CD1c-positive myeloid dendritic cell (primary cell): ENCODE data around the gene HACD1.
"Not testable (repeated sequence)": the region's sequence is repeated elsewhere in the genome, so short reads cannot be mapped to it uniquely, and the experiment has no call there.

ENCODE experiments used
- DNase-seq: peaks from one replicate; pipeline ENCODE4 v3.0.0-alpha.2; 2016; ENCODE audit errors: extremely low spot score

HACD1 gene

DNA sequence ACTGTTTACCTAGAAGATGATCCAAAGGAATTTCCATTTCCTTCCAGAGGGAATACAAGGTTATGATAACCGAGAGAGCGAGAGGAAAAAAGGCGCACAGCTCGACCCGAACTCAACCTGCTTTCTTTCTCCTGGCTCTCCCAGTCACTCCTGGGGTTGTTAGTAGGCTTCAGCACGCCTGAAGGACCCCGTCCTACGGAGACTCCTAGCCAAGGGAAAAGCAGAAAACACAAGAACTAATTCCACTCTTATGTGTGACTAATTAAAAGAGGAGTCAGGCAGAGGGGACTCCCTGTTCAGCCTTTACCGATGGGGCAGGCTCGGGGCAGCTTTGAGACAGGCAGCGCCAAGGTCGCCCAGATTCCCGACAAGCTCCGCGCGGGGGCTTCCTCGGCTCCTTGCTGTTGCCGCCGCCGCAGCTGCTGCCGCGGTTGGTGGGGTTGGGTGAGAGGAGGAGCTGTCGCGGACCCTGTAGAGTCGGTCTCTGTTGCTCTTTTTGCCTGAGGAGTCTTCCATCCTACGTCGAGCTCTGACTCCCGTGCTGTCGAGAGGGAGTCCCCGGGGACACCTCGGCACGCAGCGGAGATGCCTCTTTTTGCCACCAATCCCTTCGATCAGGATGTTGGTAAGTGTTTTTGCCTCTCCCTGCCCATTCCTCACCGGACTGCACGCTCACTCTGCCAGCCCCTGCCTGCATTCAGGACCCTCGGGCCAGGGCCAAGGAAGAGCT lies 26.7 kb upstream of the HACD1 start, which contains the start of gene STAM:
Gene STAM (plus strand): TSS at position 397 of the 730 bp plus-strand sequence. CDS start 189 bp downstream, at position 586.
- peak; percentile 93 for DNase-seq

DNA sequence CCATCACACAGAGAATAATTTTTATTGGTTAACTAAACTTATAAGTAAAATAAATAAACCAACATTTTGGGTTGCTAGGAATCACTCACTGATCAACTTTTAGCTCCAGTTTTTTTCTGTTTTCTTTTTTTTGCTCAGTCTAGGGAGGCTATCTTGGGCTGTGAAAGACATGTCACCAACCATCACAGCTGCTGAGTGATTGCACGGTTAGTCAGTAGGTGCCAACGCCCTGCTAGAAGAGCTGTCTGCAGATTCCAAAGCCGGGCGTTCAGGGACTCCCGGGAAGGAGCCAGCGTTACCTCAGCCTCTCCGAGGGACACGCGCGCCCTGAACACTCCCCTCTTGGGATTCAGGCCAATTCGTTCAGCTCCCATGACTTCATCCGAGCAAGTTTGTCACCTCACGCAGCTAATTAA lies 26.2 kb upstream of the HACD1 start:
- no peak for DNase-seq

DNA sequence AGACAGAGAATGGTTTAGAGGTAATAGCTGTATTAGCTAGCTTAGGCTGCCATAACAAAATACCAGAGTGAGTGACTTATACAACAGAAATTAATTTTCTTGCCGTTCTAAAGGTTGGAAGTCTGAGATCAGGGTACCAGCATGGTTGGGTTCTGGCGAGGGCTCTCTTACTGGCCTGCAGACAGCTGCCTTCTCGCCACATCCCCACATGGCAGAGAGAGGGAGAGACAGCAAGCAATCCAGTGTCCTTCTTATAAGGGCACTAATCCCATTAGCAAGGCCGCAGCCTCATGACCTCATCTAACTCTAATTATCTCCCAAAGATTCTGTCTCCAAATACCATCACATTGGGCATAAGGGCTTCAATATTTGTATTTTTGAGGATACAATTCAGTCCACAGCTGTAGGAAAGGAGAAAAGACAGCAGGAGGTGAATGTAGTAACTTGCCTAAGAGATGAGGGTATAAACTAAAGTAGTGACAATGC lies 23.2 kb upstream of the HACD1 start:
- no peak for DNase-seq

DNA sequence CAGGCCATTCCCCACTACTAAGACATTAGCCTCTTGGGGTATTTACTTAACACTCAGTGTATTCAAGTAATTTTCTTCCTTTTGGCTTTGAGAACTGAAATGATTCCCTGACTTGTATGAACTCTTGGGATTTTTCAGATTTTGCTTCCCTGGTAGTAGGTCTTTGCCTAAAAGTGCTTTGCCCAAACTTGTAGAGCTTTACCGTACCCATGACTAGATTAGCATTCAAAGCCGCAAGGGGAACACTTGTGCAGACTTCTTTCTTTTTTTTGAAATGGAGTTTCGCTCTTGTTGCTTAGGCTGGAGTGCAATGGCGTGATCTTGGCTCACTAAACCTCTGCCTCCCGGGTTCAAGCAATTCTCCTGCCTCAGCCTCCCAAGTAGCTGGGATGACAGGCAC lies 20.7 kb upstream of the HACD1 start:
- no peak for DNase-seq

DNA sequence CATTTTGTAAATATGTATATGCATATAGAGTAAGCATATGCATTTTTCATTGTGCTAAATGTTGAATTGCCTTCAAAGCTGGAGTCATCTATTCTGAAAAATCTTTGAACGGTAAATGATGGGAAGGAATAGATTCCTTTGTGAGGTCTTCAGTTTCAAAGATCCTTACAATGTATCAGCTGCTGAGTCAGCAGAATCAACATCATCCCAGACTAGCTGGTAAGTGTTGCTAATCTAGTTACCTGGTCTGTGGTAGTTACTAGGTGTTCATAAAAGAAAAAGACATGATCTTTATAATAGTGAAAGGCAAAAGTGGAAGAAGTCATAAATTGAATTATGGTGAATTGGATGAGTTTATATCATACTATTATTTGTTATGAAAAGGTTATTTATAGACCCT lies 16.2 kb upstream of the HACD1 start:
- no peak for DNase-seq

DNA sequence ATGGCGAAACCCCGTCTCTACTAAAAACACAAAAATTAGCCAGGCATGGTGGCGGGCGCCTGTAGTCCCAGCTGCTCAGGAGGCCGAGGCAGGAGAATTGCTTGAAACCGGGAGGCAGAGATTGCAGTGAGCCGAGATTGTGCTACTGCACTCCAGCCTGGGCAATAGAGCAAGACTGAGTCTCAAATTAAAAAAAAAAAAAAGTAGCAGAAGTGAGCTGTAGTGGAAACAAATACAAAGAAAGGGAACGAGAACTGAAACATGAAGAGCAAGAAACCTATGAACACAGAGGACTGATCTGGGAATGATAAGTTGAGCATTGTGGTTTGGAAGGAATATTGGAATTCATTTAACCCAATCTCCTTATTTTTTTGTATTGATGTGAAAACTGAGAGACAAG lies 15.4 kb upstream of the HACD1 start:
- DNase-seq = not testable (repeated sequence)

DNA sequence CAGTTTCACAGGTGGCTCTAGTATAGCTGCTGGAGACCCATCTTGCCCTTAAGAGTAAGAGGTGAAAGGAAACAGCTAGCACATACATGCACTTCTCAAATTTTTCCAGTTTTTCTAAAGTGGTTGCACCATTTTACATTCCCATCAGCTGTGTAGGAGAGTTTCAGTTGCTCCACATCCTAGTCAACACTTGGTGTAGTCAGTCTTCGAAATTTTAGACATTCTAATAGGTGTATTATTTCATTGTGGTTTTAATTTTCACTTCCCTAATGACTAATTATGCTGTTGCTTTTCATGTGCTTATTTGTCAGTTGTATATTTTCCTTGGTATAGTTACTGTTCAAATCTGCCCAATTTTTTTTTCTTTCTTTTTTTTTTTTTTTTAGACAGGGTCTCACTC lies 9.5 kb upstream of the HACD1 start:
- peak; percentile 41 for DNase-seq

DNA sequence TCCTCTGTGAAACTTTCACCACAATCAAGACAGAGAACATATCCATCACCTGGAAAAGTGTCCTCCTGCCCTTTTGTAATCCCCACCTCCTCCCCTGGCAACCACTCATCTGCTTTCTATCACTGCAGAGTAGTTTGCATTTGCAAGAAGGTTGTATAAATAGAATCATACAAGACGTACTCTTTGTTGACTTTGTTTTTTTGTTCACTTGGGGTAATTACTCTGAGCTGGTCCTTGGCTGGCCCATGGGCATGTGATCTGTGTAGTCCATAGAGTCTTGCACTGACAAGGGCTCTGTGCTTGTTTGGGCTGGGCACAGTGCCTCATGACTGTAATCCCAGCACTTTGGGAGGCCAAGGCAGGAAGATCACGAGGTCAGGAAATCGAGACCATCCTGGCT lies 7.8 kb upstream of the HACD1 start:
- DNase-seq = no peak

DNA sequence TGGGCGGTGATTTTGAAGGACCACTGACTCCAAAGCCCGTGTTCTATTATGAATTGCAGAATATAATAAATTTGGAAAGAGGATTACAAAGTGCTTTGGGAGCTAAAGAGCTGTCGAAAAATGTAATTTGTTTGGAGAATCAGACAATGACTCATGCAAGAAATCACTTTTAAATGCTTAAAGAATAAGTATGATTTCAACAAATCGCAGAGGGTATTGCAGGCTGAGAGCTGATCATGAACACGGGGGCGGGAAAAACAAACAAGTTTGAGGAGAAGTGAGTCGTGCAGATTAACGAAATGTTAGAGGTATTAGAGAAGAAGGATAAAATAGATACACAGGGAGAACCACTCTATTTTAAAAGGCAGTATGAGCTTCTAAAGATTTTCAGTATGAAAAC lies 4.9 kb upstream of the HACD1 start:
- no peak for DNase-seq

DNA sequence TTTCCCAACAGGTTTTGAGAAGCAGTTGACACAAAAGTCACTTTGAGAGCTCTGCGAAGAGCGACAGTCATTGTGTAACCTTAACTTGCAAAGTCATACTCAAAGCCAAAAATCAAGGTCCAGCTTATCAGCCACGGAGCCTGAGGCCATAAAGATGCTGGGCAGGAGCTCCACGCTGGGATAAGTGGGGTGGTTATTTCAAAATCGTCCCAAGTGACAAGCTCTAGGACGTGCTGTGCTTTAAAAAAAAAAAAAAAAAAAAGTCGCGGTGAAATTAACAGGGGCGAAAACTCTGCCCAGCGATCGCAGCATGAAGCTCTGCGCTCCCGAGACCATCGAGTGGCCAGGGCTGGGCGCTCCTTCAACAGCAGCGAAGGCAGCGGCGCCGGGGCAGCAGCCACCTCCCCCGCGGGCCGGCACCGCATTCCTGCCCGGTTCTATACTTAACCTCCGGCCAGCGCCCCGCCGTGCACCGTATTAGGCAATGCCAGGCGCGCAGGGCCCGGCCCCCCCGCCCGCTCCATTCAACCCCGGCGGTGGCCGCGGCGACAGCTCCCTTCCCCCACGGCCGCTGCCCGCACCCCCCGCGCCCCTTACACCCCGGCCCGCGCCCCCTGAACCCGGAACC lies 657 bp downstream of the HACD1 start:
- DNase-seq = peak; percentile 45

DNA sequence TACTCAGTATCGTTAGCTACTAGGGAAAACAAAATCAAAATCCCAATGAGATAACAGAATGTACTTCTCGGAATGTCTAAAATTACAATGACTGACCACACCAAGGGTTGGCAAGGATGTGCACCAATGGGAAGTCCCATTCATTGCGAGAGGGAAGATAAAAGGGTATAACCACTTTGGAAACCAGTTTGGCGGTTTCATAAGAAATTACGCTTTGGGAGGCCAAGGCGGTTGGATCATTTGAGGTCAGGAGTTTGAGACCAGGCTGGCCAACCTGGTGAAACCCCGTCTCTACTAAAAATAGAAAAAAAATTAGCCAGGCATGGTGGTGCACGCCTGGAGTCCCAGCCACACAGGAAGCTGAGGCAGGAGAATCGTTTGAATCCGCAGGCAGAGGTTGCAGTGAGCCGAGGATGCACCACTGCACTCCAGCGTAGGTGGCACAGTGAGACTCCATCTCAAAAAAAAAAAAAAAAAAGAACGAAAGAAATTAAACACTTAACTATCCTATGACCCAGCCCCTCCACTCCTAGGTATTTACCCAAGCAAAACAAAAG lies 7.6 kb downstream of the HACD1 start:
- no peak for DNase-seq

DNA sequence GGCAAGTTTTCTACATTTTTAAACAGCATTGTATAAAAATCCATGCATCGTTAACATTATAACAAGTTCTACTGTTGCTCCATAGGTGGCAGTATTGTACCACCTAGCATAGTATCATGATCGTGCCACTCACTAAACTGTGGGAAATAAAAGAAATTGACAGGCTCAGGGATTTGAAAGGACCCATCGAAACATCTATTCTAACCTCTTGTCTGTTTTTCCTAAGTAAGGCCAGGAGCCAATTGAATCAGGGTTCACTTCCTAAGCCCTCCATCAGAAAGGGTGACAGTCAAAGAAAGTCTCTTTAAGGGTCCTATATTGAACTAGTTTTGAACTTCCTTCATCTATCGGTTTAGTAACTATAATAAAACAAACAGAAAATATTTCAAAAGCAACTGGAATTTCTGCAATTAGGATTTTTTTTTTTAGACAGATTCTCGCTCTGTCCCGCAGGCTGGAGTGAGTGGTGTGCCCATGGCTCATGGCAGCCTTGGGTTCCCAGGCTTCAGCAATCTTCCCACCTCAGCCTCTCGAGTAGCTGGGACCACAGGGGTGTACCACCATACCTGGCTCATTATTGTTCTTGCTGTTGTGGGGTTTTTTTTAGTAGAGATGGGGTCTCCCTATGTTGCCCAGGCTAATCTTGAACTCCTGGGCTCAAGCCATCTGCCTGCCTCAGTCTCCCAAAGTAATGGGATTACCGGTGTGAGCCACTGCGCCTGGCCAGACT lies 9.4 kb downstream of the HACD1 start:
- peak; percentile 76 for DNase-seq

DNA sequence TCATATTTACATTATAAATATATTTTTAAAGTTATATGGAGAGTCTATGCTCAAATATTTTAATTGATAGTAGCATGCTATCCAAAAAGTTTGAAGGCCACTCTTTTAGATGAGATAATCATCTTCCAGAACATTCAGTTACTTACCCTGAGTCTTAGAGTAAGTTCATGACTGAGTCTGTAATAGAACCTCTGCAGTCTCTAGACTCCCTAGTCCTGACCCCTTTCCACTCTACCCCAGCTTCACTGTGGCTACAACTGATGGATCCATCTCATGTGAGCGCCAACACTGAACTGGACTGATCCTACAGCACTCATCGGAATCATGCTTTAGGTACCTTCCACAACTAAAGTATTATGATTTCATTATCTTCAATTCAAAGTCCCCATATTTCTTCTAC lies 10.1 kb downstream of the HACD1 start:
- DNase-seq = no peak

DNA sequence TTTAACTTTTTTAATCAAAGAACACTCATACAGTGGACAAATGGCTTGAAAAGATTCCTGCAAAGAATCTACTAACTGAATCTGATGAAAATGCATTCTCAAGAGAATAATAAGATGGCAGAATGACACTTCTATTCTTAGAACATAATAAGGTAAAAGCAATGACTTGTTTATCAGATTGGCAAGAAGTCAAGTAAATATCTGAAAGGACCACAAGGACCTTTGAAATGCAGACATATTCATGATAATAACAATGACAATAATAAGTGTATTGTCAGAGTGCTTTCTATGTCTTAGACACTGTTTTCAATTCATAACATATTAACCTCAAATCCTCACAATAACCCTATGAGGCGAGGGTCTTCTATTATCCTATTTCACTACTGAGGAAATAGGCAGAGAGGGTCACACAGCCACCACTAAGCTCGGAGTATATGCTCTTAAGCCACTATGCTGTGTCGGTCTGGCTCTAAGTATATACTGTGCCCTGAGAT lies 10.6 kb downstream of the HACD1 start:
- DNase-seq = no peak

DNA sequence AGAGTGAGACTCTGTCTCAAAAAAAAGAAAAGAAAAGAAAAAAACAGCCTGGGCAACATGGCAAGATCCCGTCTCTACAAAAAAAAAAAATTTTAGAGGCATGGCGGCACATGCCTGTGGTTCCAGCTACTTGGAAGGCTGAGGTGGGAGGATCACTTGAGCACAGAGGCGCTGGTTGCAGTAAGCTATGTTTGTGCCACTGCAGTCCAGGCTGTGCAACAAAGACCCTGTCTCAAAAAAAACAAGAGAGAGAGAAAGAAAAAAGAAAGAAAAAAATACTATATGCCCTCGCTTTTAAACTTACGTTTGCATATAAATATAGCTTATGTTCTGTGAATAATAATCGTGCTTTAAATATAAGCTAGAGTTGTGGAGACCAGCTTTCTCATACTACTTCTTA lies 11.2 kb downstream of the HACD1 start:
- no peak for DNase-seq

DNA sequence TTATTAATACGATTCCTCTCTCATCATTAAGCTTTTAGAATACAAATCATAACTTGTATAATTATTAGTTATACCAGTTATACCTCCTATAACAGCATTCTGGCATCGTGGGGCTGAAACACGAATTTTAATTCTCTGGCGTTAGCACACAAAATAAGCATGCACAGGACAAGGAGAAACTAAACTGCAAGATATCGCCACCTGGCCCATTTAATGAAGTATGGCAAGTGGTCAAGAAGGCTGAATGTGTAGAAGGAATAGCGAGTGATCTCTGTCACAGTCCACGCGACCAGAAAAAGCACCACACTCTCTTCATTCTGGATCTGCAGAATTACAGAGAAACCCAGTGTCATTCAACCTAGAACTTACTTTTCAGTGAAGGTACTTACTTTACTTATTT lies 18.1 kb downstream of the HACD1 start:
- DNase-seq = peak; percentile 42

DNA sequence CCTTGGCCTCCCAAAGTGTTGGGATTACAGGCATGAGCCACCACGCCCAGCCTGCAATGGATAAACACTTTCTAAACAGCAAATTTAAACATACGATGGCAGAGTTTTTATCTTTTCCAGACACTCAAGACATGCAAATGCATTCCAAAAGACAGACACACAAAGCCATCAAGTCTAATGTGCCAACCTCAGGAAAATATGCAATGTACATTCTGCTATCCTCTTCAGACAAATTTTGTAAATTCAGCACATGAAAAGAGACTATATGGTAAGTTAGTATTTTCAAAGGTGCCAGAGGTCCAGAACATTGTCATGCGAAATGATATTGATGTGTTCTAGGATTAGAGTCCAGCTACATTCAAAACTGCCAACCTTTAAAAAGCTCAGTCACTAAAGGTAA lies 19.8 kb downstream of the HACD1 start:
- no peak for DNase-seq

DNA sequence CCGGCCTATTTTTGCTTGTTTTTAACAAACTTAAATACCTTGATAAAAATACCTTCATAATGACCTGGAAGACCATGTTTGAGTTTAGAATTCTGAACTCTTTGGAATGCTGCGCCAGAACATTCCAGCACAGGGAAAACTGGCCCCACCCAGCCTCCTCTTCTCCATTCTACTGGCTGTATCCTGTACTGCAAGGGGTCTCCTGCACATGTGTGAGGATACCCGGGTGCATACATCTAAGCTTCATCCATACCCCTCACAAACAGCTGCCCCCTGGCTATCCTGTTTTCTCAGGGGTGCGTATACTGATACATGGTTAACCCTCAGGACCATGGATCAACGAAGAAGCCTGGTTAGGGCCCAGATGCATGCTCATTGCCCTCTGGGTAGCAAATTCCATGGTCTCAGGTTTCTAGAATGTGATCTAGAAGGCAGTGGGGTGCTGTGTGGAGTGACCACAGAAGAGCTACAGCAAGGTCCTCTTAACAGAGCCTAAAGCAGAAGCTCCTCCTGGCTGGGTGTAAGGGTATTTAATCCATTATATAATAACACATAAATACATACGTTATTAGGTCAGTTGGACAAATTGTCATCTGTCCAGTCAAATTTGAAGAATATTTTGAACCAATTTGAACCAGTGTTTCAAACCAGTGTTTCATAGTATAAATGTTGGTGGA lies 26.1 kb downstream of the HACD1 start:
- no peak for DNase-seq

DNA sequence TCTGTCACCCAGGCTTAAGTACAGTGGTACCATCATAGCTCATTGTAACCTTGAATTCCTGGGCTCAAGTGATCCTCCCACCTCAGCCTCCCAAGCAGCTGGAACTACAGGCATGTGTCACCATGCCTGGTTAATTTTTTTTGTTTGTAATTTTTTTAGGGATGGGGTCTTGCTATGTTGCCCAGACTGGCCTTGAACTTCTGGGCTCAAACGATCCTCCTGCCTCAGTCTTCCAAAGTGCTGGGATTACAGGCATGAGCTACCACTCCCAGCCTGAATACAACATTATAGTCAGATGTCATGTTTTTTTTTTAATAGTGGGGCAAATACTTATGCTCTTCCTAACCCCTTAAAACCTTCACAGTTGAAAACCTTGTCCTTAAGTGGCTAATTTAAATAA lies 27.9 kb downstream of the HACD1 start:
- not testable (repeated sequence) for DNase-seq

DNA sequence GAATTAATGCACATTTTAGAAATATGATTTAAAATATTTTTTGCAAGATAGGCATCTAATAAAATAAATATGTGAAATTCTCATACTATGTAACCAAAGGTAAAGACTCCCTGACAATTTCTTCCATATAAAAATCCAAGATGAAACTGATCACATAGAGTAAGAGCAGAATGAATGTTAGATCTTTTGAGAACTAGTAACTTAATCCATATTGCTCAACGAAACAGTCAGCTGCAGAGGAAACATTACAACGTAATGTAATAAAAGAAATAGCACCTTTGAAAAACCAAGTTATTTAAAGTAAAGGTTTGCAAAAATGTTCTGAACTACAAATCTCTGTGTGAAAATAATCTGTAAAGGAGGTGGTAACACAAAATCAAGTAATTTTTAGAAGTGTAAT lies 28.8 kb downstream of the HACD1 start:
- DNase-seq = no peak

DNA sequence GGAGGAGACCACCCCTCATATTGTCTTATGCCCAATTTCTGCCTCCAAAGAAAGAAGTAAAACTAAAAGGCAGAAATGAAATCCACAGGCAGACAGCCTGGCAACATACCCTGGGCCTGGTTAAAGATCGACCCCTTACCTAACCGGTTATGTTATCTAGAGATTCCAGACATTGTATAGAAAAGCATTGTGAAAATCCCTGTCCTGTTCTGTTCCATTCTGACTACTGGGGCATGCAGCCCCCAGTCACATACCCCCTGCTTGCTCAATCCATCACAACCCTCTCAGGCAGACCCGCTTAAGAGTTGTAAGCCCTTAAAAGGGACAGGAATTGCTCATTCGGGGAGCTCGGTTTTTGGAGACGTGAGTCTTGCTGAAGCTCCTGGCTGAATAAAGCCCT lies 29.9 kb downstream of the HACD1 start:
- not testable (repeated sequence) for DNase-seq

DNA sequence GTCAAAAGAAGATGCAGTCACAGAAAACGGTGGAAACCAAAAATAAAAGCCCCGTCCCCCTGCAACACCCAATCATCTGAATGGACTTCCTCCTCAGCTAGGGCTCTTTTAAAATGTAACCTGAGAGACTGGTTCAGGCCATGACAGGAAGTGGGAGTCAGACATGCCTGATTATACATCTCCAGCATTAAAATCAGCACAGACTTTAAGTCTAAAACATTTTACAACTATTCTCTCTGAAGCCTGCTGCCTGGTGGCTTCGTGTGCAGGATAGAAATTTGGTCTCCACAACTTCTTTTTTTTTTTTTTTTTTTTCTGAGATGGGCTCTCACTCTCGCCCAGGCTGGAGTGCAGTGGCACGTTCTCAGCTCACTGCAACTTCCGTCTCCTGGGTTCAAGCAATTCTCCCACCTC lies 30.3 kb downstream of the HACD1 start:
- peak; percentile 34 for DNase-seq
